ENCODE data around the gene A3GALT2. TPM values are rescaled to one million over a fixed set of nuclear protein-coding genes. Genes with fewer than 3 reads are reported as not detected.
A peak's percentile ranks its signal among the peaks of the same experiment; 100 is the strongest.

A3GALT2 gene
- total RNA-seq, 1 experiment from 2014 or later: not detected

DNA sequence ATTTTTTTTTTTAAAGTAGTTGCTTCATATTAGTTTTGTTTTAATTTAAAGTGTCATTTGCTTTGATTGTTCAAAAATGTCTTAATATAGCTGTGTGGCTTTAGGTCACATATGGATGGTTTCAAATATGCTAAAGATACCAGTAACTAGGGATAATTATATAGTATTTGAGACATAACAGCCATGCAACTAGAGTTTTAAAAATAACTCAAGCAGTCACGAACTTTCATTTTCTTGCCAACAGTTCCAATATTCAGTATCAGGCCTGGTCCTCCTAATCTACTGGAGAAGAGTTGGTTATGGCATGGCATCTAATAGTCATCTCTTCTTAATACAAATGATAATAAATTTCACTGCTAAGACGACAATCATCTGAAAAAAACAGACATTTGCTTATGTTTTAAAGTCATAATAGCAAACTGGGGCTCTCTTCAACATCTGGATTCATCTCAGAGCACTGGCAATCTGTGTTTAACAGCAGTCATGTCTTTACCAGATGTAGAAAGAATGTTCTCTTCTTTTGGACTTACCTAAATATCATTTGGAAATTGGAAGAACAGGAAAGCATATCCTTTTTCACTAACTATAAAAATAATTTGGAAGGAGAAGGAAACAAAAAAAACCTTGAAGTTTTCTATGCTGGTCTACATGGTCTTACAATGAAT is 24.1 kb upstream of the A3GALT2 start:
- in situ Hi-C loops (cut with HindIII; ENCODE audit: low pct_unique_long_range_greater_than_20kb, low sequenced_read_pairs): no loop called here

DNA sequence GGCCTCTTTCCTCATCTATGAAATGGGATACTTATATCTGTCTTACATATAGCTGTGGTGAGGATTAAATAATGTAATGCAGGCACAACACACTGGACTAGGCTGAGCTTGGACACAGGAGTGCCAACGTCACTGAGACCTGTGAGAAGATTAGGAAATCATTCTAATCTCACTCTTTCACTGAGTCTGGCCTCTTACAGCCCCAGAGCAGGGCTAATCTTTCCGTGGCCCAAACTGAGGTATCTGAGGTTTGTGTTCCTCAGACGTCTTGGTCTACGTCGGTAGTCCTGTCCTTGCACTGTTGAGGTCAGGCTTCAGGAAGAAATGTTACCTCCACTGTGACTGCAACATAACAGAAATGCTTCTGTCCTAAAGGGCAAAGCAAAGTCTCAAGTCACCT is 22.6 kb upstream of the A3GALT2 start:
- Histone ChIP-seq H3K4me3 (ENCODE audit: low read depth in 2 of 2, low read length in 2 of 2) (peak overlapping the region in 1 of 2 experiments; percentile 15; a peak in 1 of 4 replicates), H3K36me3 (ENCODE audit: control insufficient read depth, insufficient read depth, low read length) (peaks cover 7% of the 10 kb centered on the region; the same call in 1 of the 2 replicates), H3K4me1 (ENCODE audit: control insufficient read depth, insufficient read depth, low read length) (peaks cover 88% of the 10 kb centered on the region), H3K9me3 (ENCODE audit: control insufficient read depth, insufficient read depth, low read depth, low read length) (no peaks in the 10 kb centered on the region), H3K27me3 (ENCODE audit: control insufficient read depth, insufficient read depth, low read length) (no peaks in the 10 kb centered on the region), H3K27ac (ENCODE audit: low read length) (peak overlapping the region; percentile 93)
- BruUV-seq (replicated peaks): no TSS peak
- intact Hi-C loops (cut with micrococcal nuclease; ENCODE audit: unreplicated experiment) (no loop called here), in situ Hi-C loops (cut with HindIII; ENCODE audit: low pct_unique_long_range_greater_than_20kb, low sequenced_read_pairs) (no loop called here)
- DNase-seq (ENCODE audit: low read depth, low spot score) (no peak), ATAC-seq (no peak)
- CTCF ChIA-PET: no interaction called here
- TF ChIP-seq TCF7L2 (IDR thresholded peaks at IDR 0.05; ENCODE audit: low read depth, low read length) (no peak), SIN3A (IDR thresholded peaks at IDR 0.05; ENCODE audit: borderline replicate concordance, insufficient read depth, low read depth, low read length) (no peak), POLR2AphosphoS5 (IDR thresholded peaks at IDR 0.05; ENCODE audit: low read depth, low read length) (no peak; the same call in 1 of the 2 replicates)
- TF ChIP-seq, protein P1, sequence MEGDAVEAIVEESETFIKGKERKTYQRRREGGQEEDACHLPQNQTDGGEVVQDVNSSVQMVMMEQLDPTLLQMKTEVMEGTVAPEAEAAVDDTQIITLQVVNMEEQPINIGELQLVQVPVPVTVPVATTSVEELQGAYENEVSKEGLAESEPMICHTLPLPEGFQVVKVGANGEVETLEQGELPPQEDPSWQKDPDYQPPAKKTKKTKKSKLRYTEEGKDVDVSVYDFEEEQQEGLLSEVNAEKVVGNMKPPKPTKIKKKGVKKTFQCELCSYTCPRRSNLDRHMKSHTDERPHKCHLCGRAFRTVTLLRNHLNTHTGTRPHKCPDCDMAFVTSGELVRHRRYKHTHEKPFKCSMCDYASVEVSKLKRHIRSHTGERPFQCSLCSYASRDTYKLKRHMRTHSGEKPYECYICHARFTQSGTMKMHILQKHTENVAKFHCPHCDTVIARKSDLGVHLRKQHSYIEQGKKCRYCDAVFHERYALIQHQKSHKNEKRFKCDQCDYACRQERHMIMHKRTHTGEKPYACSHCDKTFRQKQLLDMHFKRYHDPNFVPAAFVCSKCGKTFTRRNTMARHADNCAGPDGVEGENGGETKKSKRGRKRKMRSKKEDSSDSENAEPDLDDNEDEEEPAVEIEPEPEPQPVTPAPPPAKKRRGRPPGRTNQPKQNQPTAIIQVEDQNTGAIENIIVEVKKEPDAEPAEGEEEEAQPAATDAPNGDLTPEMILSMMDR (IDR thresholded peaks at IDR 0.05): no peak
- TF ChIP-seq, protein P2, sequence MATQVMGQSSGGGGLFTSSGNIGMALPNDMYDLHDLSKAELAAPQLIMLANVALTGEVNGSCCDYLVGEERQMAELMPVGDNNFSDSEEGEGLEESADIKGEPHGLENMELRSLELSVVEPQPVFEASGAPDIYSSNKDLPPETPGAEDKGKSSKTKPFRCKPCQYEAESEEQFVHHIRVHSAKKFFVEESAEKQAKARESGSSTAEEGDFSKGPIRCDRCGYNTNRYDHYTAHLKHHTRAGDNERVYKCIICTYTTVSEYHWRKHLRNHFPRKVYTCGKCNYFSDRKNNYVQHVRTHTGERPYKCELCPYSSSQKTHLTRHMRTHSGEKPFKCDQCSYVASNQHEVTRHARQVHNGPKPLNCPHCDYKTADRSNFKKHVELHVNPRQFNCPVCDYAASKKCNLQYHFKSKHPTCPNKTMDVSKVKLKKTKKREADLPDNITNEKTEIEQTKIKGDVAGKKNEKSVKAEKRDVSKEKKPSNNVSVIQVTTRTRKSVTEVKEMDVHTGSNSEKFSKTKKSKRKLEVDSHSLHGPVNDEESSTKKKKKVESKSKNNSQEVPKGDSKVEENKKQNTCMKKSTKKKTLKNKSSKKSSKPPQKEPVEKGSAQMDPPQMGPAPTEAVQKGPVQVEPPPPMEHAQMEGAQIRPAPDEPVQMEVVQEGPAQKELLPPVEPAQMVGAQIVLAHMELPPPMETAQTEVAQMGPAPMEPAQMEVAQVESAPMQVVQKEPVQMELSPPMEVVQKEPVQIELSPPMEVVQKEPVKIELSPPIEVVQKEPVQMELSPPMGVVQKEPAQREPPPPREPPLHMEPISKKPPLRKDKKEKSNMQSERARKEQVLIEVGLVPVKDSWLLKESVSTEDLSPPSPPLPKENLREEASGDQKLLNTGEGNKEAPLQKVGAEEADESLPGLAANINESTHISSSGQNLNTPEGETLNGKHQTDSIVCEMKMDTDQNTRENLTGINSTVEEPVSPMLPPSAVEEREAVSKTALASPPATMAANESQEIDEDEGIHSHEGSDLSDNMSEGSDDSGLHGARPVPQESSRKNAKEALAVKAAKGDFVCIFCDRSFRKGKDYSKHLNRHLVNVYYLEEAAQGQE (IDR thresholded peaks at IDR 0.05; ENCODE audit: insufficient read depth in 1 of 2, low read depth in 2 of 2, low read length in 1 of 2): no peak
- POLR2A ChIA-PET: interaction anchor here (0.7 kb wide), 1 partner anchor 35 kb away, joined by 3 read pairs; no protein-coding TSS in a partner anchor

More for the DNA sequence above, 24.1 kb upstream of the A3GALT2 start:
- ChIA-PET POLR2A (interaction anchor here (0.7 kb wide), 2 partner anchors 10 to 158 kb away, joined by 3 read pairs; no protein-coding TSS in a partner anchor), CTCF (no interaction called here)
- ATAC-seq (no peak), DNase-seq (ENCODE audit: low read depth, low spot score) (no peak)
- TF ChIP-seq POLR2AphosphoS5 (IDR thresholded peaks at IDR 0.05; ENCODE audit: low read depth, low read length) (no peak), TCF7L2 (IDR thresholded peaks at IDR 0.05; ENCODE audit: low read depth, low read length) (no peak), SIN3A (IDR thresholded peaks at IDR 0.05; ENCODE audit: borderline replicate concordance, insufficient read depth, low read depth, low read length) (no peak)
- TF ChIP-seq, protein P2 (IDR thresholded peaks at IDR 0.05; ENCODE audit: insufficient read depth in 1 of 2, low read depth in 2 of 2, low read length in 1 of 2): no peak
- TF ChIP-seq, protein P1 (IDR thresholded peaks at IDR 0.05): no peak
- no peaks in the 10 kb centered on the region for H3K27me3 ChIP-seq (ENCODE audit: control insufficient read depth, insufficient read depth, low read length)
- TSS peak; percentile 5 for BruUV-seq (replicated peaks)
- intact Hi-C loops (cut with micrococcal nuclease; ENCODE audit: unreplicated experiment): no loop called here
- no peak overlapping the region; a peak in 1 of 4 replicates for H3K4me3 ChIP-seq (ENCODE audit: low read depth in 2 of 2, low read length in 2 of 2)
- peaks cover 7% of the 10 kb centered on the region for H3K36me3 ChIP-seq (ENCODE audit: control insufficient read depth, insufficient read depth, low read length)
- peaks cover 73% of the 10 kb centered on the region for H3K4me1 ChIP-seq (ENCODE audit: control insufficient read depth, insufficient read depth, low read length)
- H3K9me3 ChIP-seq (ENCODE audit: control insufficient read depth, insufficient read depth, low read depth, low read length): no peaks in the 10 kb centered on the region
- H3K27ac ChIP-seq (ENCODE audit: low read length): peak overlapping the region; percentile 93
